Gastroesophageal sphincter (tissue), 3 donors: Measurements from ENCODE around the gene MEF2D.

Experiments
- POLR2AphosphoS5 ChIP-seq: sonication (generic); formaldehyde crosslinking; IDR thresholded peaks from one replicate; pipeline ENCODE4 v1.6.1; 2017; ENCODE audit warnings: antibody characterized with exemption
- TF ChIP-seq, protein P1 (sequence below), 4 experiments: fragments of 200-600 bp in 2 of 4; fragments of 450-650 bp in 2 of 4; sonication (generic) in 1 of 4; IDR thresholded peaks; one replicate each; pipeline ENCODE4 v1.5.1; 2017 to 2019; ENCODE audit warnings: antibody characterized with exemption in 4 of 4, mild to moderate bottlenecking in 2 of 4, moderate library complexity in 2 of 4

GRCh38 chr1:156476501-156477298 lies 23.9 kb downstream of the MEF2D start:
- TF ChIP-seq POLR2AphosphoS5 = no peak
- TF ChIP-seq, protein P1, sequence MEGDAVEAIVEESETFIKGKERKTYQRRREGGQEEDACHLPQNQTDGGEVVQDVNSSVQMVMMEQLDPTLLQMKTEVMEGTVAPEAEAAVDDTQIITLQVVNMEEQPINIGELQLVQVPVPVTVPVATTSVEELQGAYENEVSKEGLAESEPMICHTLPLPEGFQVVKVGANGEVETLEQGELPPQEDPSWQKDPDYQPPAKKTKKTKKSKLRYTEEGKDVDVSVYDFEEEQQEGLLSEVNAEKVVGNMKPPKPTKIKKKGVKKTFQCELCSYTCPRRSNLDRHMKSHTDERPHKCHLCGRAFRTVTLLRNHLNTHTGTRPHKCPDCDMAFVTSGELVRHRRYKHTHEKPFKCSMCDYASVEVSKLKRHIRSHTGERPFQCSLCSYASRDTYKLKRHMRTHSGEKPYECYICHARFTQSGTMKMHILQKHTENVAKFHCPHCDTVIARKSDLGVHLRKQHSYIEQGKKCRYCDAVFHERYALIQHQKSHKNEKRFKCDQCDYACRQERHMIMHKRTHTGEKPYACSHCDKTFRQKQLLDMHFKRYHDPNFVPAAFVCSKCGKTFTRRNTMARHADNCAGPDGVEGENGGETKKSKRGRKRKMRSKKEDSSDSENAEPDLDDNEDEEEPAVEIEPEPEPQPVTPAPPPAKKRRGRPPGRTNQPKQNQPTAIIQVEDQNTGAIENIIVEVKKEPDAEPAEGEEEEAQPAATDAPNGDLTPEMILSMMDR (IDR thresholded peaks at IDR 0.05) = no peak
